GM12801 (cell line): Measurements from ENCODE around the gene TMPO.

Source experiments
- TF ChIP-seq, protein P1 (sequence below): IDR thresholded peaks from one replicate; pipeline ENCODE4 v1.5.1; 2011; ENCODE audit warnings: control low read depth; ENCODE audit not compliant: insufficient read length; ENCODE audit errors: extremely low read depth

Gene TMPO

DNA sequence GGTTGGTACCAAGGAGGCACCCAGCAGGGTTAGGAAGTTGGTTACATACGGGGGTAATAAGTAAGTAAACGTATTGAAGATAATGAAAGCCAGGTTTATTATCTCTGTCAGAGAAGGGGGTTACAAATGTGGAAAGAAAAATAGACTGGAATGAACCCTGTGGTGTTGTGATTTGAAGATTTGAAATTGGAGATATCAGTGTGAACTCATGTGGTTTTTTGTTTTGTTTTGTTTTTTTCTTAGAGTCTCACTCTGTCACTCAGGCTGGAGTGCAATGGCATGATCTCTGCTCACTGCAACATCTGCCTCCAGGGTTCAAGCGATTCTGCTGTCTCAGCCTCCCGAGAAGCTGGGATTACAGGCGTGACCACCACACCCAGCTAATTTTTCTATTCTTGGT, 64.0 kb downstream of the TMPO start:
- TF ChIP-seq, protein P1, sequence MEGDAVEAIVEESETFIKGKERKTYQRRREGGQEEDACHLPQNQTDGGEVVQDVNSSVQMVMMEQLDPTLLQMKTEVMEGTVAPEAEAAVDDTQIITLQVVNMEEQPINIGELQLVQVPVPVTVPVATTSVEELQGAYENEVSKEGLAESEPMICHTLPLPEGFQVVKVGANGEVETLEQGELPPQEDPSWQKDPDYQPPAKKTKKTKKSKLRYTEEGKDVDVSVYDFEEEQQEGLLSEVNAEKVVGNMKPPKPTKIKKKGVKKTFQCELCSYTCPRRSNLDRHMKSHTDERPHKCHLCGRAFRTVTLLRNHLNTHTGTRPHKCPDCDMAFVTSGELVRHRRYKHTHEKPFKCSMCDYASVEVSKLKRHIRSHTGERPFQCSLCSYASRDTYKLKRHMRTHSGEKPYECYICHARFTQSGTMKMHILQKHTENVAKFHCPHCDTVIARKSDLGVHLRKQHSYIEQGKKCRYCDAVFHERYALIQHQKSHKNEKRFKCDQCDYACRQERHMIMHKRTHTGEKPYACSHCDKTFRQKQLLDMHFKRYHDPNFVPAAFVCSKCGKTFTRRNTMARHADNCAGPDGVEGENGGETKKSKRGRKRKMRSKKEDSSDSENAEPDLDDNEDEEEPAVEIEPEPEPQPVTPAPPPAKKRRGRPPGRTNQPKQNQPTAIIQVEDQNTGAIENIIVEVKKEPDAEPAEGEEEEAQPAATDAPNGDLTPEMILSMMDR: no peak

DNA sequence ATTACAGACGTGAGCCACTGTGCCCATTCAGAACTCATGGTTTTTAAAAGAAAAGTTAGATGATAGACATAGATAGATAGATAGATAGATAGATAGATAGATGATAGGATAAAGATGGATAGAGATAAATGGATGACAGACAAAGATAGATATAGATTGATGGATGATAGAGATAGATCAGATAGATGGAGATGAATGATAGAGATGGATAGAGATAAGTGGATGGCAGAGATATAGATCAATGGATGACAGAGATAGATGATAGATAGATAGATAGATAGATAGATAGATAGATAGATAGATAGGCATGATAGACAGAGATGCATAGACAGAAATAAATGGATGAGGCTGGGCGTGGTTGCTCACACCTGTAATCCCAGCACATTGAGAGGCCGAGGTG, 64.4 kb downstream of the TMPO start:
- TF ChIP-seq, protein P1: no peak

DNA sequence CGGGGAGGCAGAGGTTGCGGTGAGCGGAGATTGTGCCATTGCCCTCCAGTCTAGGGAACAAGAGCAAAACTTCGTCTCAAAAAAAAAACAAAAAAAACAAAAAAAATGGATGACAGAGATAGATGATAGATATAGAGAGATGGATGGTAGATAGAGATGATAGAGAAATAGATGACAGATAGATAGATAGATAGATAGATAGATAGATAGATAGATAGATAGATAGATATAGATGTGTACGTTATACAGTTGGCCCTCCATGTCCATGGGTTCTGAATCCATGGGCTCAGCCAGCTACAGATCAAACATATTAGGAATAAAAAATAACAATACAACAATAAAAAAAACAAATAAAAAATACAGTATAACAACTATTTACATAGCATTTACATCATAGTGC, 65.3 kb downstream of the TMPO start:
- TF ChIP-seq, protein P1: no peak

DNA sequence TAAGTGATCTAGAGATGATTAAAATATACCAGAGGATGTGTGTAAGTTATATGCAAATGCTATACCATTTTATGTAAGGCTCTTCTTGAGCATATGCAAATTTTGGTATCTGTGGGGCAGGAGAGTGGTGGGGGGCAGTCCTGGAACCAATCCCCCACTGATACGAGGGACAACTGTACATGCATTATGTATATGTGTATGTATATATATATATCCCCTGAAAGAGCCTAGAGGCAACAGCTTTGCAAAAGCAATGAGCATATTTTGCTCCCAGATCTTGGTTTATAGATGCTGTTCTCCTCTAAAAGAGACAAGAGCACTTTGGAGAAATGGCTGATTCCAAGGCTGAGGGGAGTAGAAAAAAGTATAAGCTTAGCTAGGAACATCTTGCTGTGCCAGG, 65.7 kb downstream of the TMPO start:
- TF ChIP-seq, protein P1: no peak

DNA sequence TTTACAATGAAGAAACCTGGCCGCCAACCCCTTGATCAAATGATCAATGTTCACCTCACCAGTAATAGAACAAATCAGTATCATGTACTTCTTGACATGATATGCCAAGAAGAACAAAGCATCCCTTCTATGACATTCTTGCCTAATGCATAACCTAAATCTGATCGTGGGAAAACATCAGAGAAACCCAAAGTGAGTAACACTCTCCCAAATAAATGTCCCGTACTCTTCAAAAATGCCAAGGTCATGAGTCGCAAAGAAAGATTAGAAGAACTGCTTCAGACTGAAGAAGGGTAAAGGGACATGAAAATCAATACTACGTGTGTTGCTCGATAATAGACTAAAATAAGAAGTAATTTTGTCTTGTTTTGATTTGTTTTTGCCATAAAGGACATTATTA, 66.7 kb downstream of the TMPO start:
- TF ChIP-seq, protein P1: no peak

DNA sequence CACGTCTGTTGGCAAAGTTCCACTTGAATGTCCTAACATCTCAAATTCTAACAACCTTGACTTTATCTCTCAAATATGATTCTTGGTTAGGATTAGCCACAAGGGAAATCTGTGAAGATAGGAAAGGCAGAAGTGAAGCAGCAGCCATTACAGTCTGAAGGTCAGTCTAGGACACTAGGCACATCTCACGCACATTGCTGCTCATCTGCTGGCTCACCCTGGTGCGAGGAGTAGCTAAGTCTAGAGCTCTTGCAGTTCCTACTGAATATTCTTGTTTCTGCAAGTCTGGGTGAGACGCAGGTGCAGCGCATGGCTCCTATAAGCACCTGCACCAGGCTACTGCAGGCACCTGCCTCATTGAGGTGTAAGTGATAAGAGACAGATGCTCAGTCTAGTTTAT, 71.7 kb downstream of the TMPO start:
- TF ChIP-seq, protein P1: no peak

DNA sequence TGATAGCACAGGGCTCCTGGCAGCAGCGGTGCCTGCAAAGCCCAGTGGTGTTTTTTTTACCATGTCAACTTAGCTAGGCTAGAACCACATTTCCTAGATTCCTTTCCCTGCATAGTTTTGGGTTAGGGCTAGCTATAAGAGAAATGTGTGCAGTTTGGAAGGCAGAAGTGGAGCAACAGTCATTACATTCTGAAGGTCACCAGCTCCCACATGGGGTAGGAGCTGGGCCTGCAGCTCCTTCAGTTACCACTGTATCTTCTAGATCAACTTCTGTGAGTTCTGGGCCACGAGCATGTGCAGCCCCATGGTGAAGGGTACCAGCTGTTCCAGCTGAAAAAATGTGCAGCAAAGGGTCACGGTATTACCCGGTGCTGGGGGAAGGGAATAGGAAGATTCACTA, 75.8 kb downstream of the TMPO start:
- TF ChIP-seq, protein P1: no peak

DNA sequence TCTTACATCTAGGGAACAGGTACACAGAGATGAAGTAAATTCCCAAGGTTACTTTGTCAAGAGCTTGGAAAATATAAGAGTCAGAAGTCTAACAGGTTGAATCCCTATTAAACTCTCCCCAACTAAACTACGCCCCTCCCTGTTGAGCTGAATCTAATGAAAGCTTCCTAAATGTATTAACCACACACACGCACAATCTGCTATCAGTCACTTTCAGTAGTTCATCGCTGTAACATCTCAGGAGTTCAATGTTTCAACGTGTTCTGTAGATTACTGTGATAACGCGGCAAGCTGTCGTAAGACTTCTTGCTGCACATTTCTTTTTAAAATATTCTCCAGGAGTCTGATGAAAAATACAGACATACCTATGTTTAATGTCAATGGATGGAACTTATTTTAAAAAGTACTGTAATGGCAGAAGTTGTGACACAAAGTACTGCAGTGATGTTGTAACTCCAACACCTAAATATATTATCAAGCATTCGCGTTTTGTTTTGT, 77.5 kb downstream of the TMPO start:
- TF ChIP-seq, protein P1: no peak
